Measurements from ENCODE around the gene MSH4.

DNA sequence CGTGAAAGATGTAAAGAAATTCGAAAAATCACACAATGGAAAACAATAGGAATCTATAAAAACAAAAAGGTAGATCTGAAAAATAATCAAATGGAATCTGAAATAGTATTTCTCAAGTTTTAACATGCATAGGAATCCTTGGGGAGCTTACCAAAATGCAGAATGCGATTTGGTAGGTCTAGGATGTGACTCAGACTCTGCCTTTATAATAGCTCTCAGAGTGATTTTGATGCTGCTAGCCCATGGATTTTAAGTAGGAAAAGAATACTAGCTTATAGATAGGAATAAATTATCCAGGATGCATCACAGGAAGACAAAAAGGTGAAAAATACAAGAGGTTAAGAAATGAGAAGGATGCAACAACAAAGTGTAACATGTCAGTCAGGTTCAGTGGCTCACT, 24.7 kb upstream of the MSH4 start:
- TF ChIP-seq, protein P1, sequence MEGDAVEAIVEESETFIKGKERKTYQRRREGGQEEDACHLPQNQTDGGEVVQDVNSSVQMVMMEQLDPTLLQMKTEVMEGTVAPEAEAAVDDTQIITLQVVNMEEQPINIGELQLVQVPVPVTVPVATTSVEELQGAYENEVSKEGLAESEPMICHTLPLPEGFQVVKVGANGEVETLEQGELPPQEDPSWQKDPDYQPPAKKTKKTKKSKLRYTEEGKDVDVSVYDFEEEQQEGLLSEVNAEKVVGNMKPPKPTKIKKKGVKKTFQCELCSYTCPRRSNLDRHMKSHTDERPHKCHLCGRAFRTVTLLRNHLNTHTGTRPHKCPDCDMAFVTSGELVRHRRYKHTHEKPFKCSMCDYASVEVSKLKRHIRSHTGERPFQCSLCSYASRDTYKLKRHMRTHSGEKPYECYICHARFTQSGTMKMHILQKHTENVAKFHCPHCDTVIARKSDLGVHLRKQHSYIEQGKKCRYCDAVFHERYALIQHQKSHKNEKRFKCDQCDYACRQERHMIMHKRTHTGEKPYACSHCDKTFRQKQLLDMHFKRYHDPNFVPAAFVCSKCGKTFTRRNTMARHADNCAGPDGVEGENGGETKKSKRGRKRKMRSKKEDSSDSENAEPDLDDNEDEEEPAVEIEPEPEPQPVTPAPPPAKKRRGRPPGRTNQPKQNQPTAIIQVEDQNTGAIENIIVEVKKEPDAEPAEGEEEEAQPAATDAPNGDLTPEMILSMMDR (IDR thresholded peaks at IDR 0.05; ENCODE audit: low read length), result no peak
- TF ChIP-seq EZH2 (IDR thresholded peaks at IDR 0.05; ENCODE audit: borderline replicate concordance, low read length), result no peak

Measured in OCI-LY1 (cell line).